SK-N-SH treated with all-trans-retinoic acid at 6 μM for 48 hours (cell line): ENCODE results near the gene PAK6.

ENCODE experiments used
- ATAC-seq: fragments of 200-7000 bp; cut with Tn5 transposase; 3 replicates; pipeline ENCODE4 v1.9.1; 2020; ENCODE audit warnings: mild to moderate bottlenecking, moderate library complexity
- ARNTL ChIP-seq: fragments of 450-650 bp; formaldehyde crosslinking; IDR thresholded peaks from 2 replicates; pipeline ENCODE4 v1.5.0; 2020; ENCODE audit warnings: low read depth, mild to moderate bottlenecking, moderate library complexity, borderline replicate concordance
- BACH2 ChIP-seq: fragments of 250-450 bp; sonication (Bioruptor Pico); IDR thresholded peaks from 2 replicates; pipeline ENCODE4 v1.9.0; 2021; ENCODE audit warnings: mild to moderate bottlenecking, borderline replicate concordance
- CSDC2 ChIP-seq: fragments of 250-450 bp; sonication (Bioruptor Pico); IDR thresholded peaks from 2 replicates; pipeline ENCODE4 v1.5.0; 2020; ENCODE audit warnings: mild to moderate bottlenecking, moderate library complexity
- GLIS3 ChIP-seq: fragments of 250-450 bp; sonication (Bioruptor Pico); IDR thresholded peaks from 2 replicates; pipeline ENCODE4 v1.5.0; 2020; ENCODE audit warnings: mild to moderate bottlenecking, moderate library complexity
- ISL1 ChIP-seq: fragments of 250-450 bp; sonication (Bioruptor Pico); IDR thresholded peaks from 2 replicates; pipeline ENCODE4 v2.1.2; 2022; ENCODE audit warnings: mild to moderate bottlenecking, moderate library complexity
- OSR1 ChIP-seq: fragments of 250-450 bp; sonication (Bioruptor Pico); IDR thresholded peaks from 2 replicates; pipeline ENCODE4 v1.8.0; 2022; ENCODE audit warnings: moderate library complexity, mild to moderate bottlenecking, inconsistent platforms
- PPARA ChIP-seq: fragments of 250-450 bp; sonication (Bioruptor Pico); IDR thresholded peaks from 2 replicates; pipeline ENCODE4 v1.5.0; 2020; ENCODE audit warnings: mild to moderate bottlenecking, borderline replicate concordance
- RARB ChIP-seq: fragments of 250-450 bp; sonication (Bioruptor Pico); IDR thresholded peaks from 2 replicates; pipeline ENCODE4 v1.8.0; 2021; ENCODE audit warnings: mild to moderate bottlenecking, moderate library complexity
- TCF4 ChIP-seq: fragments of 250-450 bp; sonication (Bioruptor Pico); IDR thresholded peaks from 2 replicates; pipeline ENCODE4 v1.8.0; 2021; ENCODE audit warnings: mild to moderate bottlenecking, moderate library complexity, borderline replicate concordance
- TOX ChIP-seq: fragments of 250-450 bp; sonication (Bioruptor Pico); IDR thresholded peaks from 2 replicates; pipeline ENCODE4 v1.8.0; 2021; ENCODE audit warnings: mild to moderate bottlenecking, moderate library complexity, borderline replicate concordance
- ZC3H10 ChIP-seq: fragments of 250-450 bp; sonication (Bioruptor Pico); IDR thresholded peaks from 2 replicates; pipeline ENCODE4 v1.5.1; 2021; ENCODE audit warnings: mild to moderate bottlenecking, moderate library complexity
- ZFP3 ChIP-seq: fragments of 250-450 bp; sonication (Bioruptor Pico); IDR thresholded peaks from 2 replicates; pipeline ENCODE4 v1.5.0; 2020; ENCODE audit warnings: mild to moderate bottlenecking, moderate library complexity
- ZFP30 ChIP-seq: fragments of 450-650 bp; formaldehyde crosslinking; IDR thresholded peaks from 2 replicates; pipeline ENCODE4 v1.5.0; 2022; ENCODE audit warnings: mild to moderate bottlenecking, moderate library complexity
- ZNF565 ChIP-seq: fragments of 450-650 bp; formaldehyde crosslinking; conservative IDR thresholded peaks from 2 replicates; pipeline ENCODE4 v1.5.0; 2020; ENCODE audit warnings: low read depth, mild to moderate bottlenecking, moderate library complexity
- ZNF70 ChIP-seq: fragments of 450-650 bp; formaldehyde crosslinking; IDR thresholded peaks from 2 replicates; pipeline ENCODE4 v1.5.0; 2020; ENCODE audit warnings: mild to moderate bottlenecking, moderate library complexity
- ZNF8 ChIP-seq: fragments of 450-650 bp; formaldehyde crosslinking; IDR thresholded peaks from 2 replicates; pipeline ENCODE4 v1.5.0; 2020; ENCODE audit warnings: mild to moderate bottlenecking, moderate library complexity
- TF ChIP-seq, protein P1 (sequence below): fragments of 250-450 bp; sonication (Bioruptor Pico); IDR thresholded peaks from 2 replicates; pipeline ENCODE4 v1.8.0; 2021; ENCODE audit warnings: low read depth, mild to moderate bottlenecking, moderate library complexity, borderline replicate concordance
- TF ChIP-seq, protein P2 (sequence below): fragments of 250-450 bp; sonication (Bioruptor Pico); IDR thresholded peaks from 2 replicates; pipeline ENCODE4 v1.5.1; 2021; ENCODE audit warnings: mild to moderate bottlenecking, moderate library complexity
- TF ChIP-seq, protein P3 (sequence below): fragments of 250-450 bp; sonication (Bioruptor Pico); IDR thresholded peaks from 2 replicates; pipeline ENCODE4 v1.5.1; 2020; ENCODE audit warnings: low read depth, mild to moderate bottlenecking, moderate library complexity
- TF ChIP-seq, protein P4 (sequence below): fragments of 250-450 bp; sonication (Bioruptor Pico); IDR thresholded peaks from 2 replicates; pipeline ENCODE4 v1.5.0; 2020; ENCODE audit warnings: mild to moderate bottlenecking, moderate library complexity
- TF ChIP-seq, protein P5 (sequence below): fragments of 250-450 bp; sonication (Bioruptor Pico); IDR thresholded peaks from 2 replicates; pipeline ENCODE4 v1.8.0; 2020; ENCODE audit warnings: mild to moderate bottlenecking, moderate library complexity, borderline replicate concordance

The PAK6 gene

DNA sequence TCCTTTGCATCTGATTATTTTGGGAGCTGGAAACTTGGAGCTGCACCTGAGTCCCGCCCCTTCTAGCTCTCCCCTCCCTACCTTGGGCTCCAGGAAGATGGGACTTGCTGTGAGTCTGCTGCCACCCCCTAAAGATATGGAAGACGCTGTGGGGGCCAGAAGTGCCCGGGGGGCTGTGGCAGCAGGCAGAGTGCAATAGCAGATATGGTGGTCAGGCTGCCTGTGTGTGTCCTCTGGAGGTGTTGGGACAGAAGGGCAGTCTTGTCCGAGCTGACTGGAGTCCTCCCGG, 485 bp downstream of the PAK6 start:
- ATAC-seq: peak; percentile 16
- TF ChIP-seq OSR1: no peak
- TF ChIP-seq, protein P1, sequence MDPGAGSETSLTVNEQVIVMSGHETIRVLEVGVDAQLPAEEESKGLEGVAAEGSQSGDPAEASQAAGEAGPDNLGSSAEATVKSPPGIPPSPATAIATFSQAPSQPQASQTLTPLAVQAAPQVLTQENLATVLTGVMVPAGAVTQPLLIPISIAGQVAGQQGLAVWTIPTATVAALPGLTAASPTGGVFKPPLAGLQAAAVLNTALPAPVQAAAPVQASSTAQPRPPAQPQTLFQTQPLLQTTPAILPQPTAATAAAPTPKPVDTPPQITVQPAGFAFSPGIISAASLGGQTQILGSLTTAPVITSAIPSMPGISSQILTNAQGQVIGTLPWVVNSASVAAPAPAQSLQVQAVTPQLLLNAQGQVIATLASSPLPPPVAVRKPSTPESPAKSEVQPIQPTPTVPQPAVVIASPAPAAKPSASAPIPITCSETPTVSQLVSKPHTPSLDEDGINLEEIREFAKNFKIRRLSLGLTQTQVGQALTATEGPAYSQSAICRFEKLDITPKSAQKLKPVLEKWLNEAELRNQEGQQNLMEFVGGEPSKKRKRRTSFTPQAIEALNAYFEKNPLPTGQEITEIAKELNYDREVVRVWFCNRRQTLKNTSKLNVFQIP (CRISPR knock-in tag): no peak
- TF ChIP-seq, protein P2, sequence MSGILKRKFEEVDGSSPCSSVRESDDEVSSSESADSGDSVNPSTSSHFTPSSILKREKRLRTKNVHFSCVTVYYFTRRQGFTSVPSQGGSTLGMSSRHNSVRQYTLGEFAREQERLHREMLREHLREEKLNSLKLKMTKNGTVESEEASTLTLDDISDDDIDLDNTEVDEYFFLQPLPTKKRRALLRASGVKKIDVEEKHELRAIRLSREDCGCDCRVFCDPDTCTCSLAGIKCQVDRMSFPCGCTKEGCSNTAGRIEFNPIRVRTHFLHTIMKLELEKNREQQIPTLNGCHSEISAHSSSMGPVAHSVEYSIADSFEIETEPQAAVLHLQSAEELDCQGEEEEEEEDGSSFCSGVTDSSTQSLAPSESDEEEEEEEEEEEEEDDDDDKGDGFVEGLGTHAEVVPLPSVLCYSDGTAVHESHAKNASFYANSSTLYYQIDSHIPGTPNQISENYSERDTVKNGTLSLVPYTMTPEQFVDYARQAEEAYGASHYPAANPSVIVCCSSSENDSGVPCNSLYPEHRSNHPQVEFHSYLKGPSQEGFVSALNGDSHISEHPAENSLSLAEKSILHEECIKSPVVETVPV: no peak
- TF ChIP-seq CSDC2 (CRISPR knock-in tag): no peak
- TF ChIP-seq ISL1 (CRISPR knock-in tag): no peak
- TF ChIP-seq, protein P3, sequence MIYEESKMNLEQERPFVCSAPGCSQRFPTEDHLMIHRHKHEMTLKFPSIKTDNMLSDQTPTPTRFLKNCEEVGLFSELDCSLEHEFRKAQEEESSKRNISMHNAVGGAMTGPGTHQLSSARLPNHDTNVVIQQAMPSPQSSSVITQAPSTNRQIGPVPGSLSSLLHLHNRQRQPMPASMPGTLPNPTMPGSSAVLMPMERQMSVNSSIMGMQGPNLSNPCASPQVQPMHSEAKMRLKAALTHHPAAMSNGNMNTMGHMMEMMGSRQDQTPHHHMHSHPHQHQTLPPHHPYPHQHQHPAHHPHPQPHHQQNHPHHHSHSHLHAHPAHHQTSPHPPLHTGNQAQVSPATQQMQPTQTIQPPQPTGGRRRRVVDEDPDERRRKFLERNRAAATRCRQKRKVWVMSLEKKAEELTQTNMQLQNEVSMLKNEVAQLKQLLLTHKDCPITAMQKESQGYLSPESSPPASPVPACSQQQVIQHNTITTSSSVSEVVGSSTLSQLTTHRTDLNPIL (CRISPR knock-in tag): no peak
- no peak for TF ChIP-seq ZC3H10
- TF ChIP-seq, protein P4, sequence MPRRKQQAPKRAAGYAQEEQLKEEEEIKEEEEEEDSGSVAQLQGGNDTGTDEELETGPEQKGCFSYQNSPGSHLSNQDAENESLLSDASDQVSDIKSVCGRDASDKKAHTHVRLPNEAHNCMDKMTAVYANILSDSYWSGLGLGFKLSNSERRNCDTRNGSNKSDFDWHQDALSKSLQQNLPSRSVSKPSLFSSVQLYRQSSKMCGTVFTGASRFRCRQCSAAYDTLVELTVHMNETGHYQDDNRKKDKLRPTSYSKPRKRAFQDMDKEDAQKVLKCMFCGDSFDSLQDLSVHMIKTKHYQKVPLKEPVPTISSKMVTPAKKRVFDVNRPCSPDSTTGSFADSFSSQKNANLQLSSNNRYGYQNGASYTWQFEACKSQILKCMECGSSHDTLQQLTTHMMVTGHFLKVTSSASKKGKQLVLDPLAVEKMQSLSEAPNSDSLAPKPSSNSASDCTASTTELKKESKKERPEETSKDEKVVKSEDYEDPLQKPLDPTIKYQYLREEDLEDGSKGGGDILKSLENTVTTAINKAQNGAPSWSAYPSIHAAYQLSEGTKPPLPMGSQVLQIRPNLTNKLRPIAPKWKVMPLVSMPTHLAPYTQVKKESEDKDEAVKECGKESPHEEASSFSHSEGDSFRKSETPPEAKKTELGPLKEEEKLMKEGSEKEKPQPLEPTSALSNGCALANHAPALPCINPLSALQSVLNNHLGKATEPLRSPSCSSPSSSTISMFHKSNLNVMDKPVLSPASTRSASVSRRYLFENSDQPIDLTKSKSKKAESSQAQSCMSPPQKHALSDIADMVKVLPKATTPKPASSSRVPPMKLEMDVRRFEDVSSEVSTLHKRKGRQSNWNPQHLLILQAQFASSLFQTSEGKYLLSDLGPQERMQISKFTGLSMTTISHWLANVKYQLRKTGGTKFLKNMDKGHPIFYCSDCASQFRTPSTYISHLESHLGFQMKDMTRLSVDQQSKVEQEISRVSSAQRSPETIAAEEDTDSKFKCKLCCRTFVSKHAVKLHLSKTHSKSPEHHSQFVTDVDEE (CRISPR knock-in tag): no peak
- TF ChIP-seq TOX: no peak
- TF ChIP-seq ZNF565 (CRISPR knock-in tag): no peak
- TF ChIP-seq GLIS3 (CRISPR knock-in tag): no peak
- no peak for TF ChIP-seq ZNF8 (CRISPR knock-in tag)
- no peak for TF ChIP-seq ZFP3
- TF ChIP-seq BACH2 (CRISPR knock-in tag): no peak
- TF ChIP-seq ZFP30: no peak
- no peak for TF ChIP-seq ZNF70 (CRISPR knock-in tag)
- TF ChIP-seq TCF4 (CRISPR knock-in tag): no peak
- TF ChIP-seq, protein P5, sequence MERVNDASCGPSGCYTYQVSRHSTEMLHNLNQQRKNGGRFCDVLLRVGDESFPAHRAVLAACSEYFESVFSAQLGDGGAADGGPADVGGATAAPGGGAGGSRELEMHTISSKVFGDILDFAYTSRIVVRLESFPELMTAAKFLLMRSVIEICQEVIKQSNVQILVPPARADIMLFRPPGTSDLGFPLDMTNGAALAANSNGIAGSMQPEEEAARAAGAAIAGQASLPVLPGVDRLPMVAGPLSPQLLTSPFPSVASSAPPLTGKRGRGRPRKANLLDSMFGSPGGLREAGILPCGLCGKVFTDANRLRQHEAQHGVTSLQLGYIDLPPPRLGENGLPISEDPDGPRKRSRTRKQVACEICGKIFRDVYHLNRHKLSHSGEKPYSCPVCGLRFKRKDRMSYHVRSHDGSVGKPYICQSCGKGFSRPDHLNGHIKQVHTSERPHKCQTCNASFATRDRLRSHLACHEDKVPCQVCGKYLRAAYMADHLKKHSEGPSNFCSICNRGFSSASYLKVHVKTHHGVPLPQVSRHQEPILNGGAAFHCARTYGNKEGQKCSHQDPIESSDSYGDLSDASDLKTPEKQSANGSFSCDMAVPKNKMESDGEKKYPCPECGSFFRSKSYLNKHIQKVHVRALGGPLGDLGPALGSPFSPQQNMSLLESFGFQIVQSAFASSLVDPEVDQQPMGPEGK (CRISPR knock-in tag): no peak

DNA sequence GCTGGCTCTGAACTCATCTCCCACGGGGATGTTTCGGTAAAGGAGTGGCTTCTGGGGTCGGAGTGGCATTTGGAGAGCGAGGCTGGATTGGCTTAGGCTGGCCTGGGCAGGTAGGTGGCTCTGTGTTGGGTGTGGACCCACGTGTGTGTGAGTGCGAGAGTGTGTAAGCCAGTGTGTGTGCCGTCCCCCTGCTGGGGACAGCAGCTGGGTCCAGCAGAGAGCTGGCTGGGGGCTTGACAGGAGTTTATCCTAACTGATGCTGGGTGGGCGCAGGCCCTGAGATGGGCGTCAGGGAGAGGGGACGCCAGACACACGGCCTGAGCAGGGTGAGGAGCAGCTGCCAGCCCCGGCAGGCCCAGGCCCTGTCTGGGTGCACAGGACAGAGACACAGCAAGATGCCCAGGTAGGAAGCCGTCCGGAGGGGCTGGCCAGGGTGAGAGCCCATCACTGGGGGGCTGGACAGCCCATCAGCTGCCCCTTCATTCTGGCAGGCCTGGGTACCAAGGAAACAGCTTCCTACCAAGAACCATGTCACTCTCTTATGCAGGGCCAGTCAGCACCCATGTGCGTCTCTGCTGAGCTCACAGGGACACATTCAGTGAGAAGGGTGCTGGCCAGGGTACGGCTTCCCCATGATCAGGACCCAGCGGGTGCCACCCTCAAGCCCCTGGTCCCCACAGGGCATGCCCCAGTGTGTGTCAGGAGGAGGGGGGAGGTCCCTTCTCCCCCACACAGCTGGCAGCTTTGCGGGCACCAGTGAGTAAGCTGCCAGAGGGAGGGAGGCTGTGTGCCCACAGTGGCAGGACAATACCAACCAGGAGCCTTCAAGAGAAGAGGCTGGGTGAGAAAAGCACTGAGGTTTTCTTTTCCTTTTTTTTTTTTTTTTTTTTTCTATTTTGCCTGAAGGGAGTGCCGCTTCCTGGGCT, 1.1 kb downstream of the PAK6 start:
- no peak for TF ChIP-seq CSDC2 (CRISPR knock-in tag)
- TF ChIP-seq GLIS3 (CRISPR knock-in tag): no peak
- no peak for TF ChIP-seq ZNF565 (CRISPR knock-in tag)
- TF ChIP-seq PPARA (CRISPR knock-in tag): no peak
- TF ChIP-seq RARB (CRISPR knock-in tag): no peak
- TF ChIP-seq ZC3H10: no peak
- TF ChIP-seq ZFP30: no peak
- TF ChIP-seq, protein P2: no peak
- TF ChIP-seq OSR1: no peak
- TF ChIP-seq, protein P5 (CRISPR knock-in tag): no peak
- TF ChIP-seq ARNTL (CRISPR knock-in tag): no peak
- no peak for TF ChIP-seq TOX
- no peak for TF ChIP-seq ZFP3
- TF ChIP-seq, protein P3 (CRISPR knock-in tag): no peak
- ATAC-seq: peak; percentile 18
